PFSK-1 (cell line): ENCODE results near the gene RAET1E.

Experiments
- REST ChIP-seq, 2 experiments: IDR thresholded peaks; 2 replicates each; pipeline versions ENCODE4 v1.6.1 to v1.8.0; 2011 to 2012; ENCODE audit warnings: low read depth in 2 of 2, low read length in 2 of 2, control low read depth in 1 of 2, inconsistent platforms in 1 of 2, mild to moderate bottlenecking in 1 of 2, moderate library complexity in 1 of 2; ENCODE audit not compliant: insufficient read depth in 1 of 2
- SIN3A ChIP-seq: IDR thresholded peaks from 2 replicates; pipeline ENCODE4 v1.6.1; 2012; ENCODE audit warnings: mild to moderate bottlenecking, low read length, moderate library complexity, borderline replicate concordance; ENCODE audit not compliant: insufficient read depth
- TAF1 ChIP-seq: IDR thresholded peaks from 2 replicates; pipeline ENCODE4 v1.6.1; 2012; ENCODE audit warnings: low read length, control low read depth, borderline replicate concordance; ENCODE audit not compliant: insufficient read depth

- no peak for TF ChIP-seq REST (IDR thresholded peaks at IDR 0.05; ENCODE audit: insufficient read depth in 1 of 2, low read depth in 2 of 2, low read length in 2 of 2)
- TF ChIP-seq TAF1: no peak
- no peak for TF ChIP-seq SIN3A
Observed at GRCh38 chr6:149925974-149926777, 28.3 kb upstream of the RAET1E start.
